DOHH2 (cell line): ENCODE measurements around the gene ADAM11.

Experiments
- CTCF ChIP-seq: fragments of 200-600 bp; sonication (generic); IDR thresholded peaks from one replicate; pipeline ENCODE4 v1.5.1; 2014; ENCODE audit warnings: antibody characterized with exemption, mild to moderate bottlenecking, low read depth, low read length; ENCODE audit not compliant: poor library complexity, severe bottlenecking
- EZH2phosphoT487 ChIP-seq: fragments of 200-600 bp; sonication (generic); IDR thresholded peaks from 2 replicates; pipeline ENCODE4 v1.6.1; 2017; ENCODE audit warnings: borderline replicate concordance, mild to moderate bottlenecking, antibody characterized with exemption, low read length, moderate library complexity, mixed read lengths

GRCh38 chr17:44769230-44769629, 10.4 kb downstream of the ADAM11 start:
- TF ChIP-seq CTCF (no peak), EZH2phosphoT487 (no peak)
